ENCODE data around the gene CLEC3B.

The CLEC3B gene

DNA sequence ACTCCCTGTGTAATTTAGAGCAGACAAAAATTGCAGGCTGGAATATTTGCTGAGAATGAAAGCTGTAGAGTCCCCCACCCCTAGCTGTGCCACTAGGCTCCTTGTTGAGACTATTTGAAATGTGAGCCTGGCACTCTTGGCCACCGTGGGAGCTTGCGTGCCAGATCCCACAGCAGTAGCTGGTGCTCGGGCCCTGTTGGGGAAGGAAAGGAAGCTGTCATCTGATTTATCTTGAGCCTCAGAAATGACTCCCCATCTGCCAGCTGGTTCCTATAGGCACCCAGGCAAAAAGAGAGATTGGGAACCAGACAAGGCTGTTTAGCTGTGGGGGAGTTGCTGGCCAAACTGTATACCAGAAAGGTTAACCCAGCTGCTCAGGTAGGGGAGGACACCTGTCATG lies 23.4 kb upstream of the CLEC3B start:
- Histone ChIP-seq H3K18ac (ENCODE audit: low read length) (no peak overlapping the region), H3K4ac (ENCODE audit: low read length) (no peak overlapping the region), H2BK5ac (ENCODE audit: low read length) (no peak overlapping the region), H3K4me3 (ENCODE audit: low read length in 2 of 2) (no peak overlapping the region), H3K27ac (replicated peaks; ENCODE audit: low read length) (no peak overlapping the region), H3K9me3 (replicated peaks in 1 of 2; ENCODE audit: control insufficient read depth in 2 of 2, insufficient read depth in 1 of 2, low read depth in 1 of 2, low read length in 2 of 2) (peaks cover 12 to 24% of the 10 kb centered on the region in 2 donors), H3K4me2 (ENCODE audit: insufficient read depth, low read length, poor library complexity, severe bottlenecking) (no peak overlapping the region), H3K36me3 (replicated peaks in 1 of 2; ENCODE audit: control insufficient read depth in 2 of 2, insufficient read depth in 2 of 2, low read length in 2 of 2) (peaks cover 44 to 88% of the 10 kb centered on the region in 2 donors), H3K23ac (ENCODE audit: low read depth, low read length, poor library complexity) (no peak overlapping the region), H3K79me1 (ENCODE audit: low read depth, low read length) (peaks cover 4% of the 10 kb centered on the region), H4K91ac (ENCODE audit: low read depth, low read length, poor library complexity) (no peak overlapping the region), H2BK15ac (ENCODE audit: low read length) (no peak overlapping the region), H2BK12ac (ENCODE audit: low read length) (no peak overlapping the region), H3K27me3 (ENCODE audit: control insufficient read depth in 3 of 3, insufficient read depth in 3 of 3, low read depth in 1 of 3, low read length in 3 of 3) (no peaks in the 10 kb centered on the region), H4K8ac (ENCODE audit: low read depth, low read length) (no peak overlapping the region), H3K14ac (ENCODE audit: low read length) (no peak overlapping the region), H2BK120ac (ENCODE audit: low read depth, low read length) (no peak overlapping the region), H2AK5ac (ENCODE audit: low read depth, low read length) (no peak overlapping the region), H2AFZ (ENCODE audit: low read length) (no peak overlapping the region), H3K9ac (ENCODE audit: low read depth, low read length, poor library complexity) (peak overlapping the region; percentile 30), H3K4me1 (ENCODE audit: control insufficient read depth in 2 of 2, insufficient read depth in 1 of 2, low read depth in 1 of 2, low read length in 2 of 2) (no peaks in the 10 kb centered on the region)
- no peak for DNase-seq (ENCODE audit: low spot score)
- WGBS, 2 donors (ENCODE audit: extremely low coverage in 2 of 2, insufficient read length in 2 of 2, insufficient replicate concordance in 1 of 2), result no CpG with 5 or more reads among the region's 3 CpGs

DNA sequence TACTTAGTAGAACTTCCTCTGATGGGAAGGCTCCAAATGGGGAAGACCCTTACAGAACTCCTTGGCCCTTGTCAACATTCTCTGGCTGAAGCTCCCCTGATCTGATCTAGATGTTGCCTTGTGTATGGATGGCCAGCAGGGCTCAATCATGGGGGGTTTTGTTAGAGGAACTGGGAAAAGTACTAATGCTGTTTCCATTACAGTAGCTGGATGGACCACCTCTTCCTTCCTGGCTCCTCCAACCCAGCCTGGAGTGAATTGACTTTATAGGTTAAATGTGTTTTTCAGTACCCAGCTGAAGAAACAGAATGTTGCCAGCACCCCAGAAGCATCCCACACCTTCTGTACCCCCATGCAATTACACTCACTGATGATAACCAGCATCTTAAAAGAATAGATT lies 22.7 kb upstream of the CLEC3B start:
- no peak overlapping the region for H3K27ac ChIP-seq (replicated peaks; ENCODE audit: low read length)
- H3K14ac ChIP-seq (ENCODE audit: low read length), result no peak overlapping the region
- H3K9ac ChIP-seq (ENCODE audit: low read depth, low read length, poor library complexity), result no peak overlapping the region

DNA sequence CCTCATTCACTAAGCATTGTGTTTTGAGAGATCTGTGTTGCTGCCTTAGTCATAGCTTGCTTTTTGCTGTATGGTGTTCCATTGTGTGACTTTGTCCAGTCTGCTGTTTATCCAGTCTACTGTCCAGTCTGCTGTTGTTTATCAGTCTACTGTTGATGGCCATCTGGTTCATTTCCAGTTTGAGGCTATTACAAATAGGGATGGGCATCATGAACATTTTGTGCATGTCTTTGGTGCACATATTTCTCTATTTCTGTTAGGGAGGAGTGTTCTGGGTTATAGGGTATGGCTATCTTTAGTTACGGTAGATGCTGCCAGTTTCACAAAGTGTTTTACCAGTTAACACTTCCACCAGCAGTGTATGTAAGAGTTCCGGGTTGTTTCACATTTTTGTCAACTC lies 22.2 kb upstream of the CLEC3B start:
- Histone ChIP-seq H3K14ac (ENCODE audit: low read length) (no peak overlapping the region), H3K79me1 (ENCODE audit: low read depth, low read length) (peaks cover 4% of the 10 kb centered on the region), H3K4me1 (ENCODE audit: control insufficient read depth in 2 of 2, insufficient read depth in 1 of 2, low read depth in 1 of 2, low read length in 2 of 2) (no peaks in the 10 kb centered on the region), H2BK12ac (ENCODE audit: low read length) (no peak overlapping the region), H3K4ac (ENCODE audit: low read length) (no peak overlapping the region), H2BK120ac (ENCODE audit: low read depth, low read length) (no peak overlapping the region), H4K91ac (ENCODE audit: low read depth, low read length, poor library complexity) (no peak overlapping the region), H3K4me2 (ENCODE audit: insufficient read depth, low read length, poor library complexity, severe bottlenecking) (no peak overlapping the region), H2AK5ac (ENCODE audit: low read depth, low read length) (no peak overlapping the region), H2AFZ (ENCODE audit: low read length) (no peak overlapping the region), H3K9me3 (replicated peaks in 1 of 2; ENCODE audit: control insufficient read depth in 2 of 2, insufficient read depth in 1 of 2, low read depth in 1 of 2, low read length in 2 of 2) (peaks cover 12 to 24% of the 10 kb centered on the region in 2 donors), H3K4me3 (ENCODE audit: low read length in 2 of 2) (no peak overlapping the region), H3K9ac (ENCODE audit: low read depth, low read length, poor library complexity) (no peak overlapping the region), H3K27me3 (ENCODE audit: control insufficient read depth in 3 of 3, insufficient read depth in 3 of 3, low read depth in 1 of 3, low read length in 3 of 3) (no peaks in the 10 kb centered on the region), H3K18ac (ENCODE audit: low read length) (no peak overlapping the region), H2BK15ac (ENCODE audit: low read length) (no peak overlapping the region), H4K8ac (ENCODE audit: low read depth, low read length) (no peak overlapping the region), H3K23ac (ENCODE audit: low read depth, low read length, poor library complexity) (no peak overlapping the region), H3K27ac (replicated peaks; ENCODE audit: low read length) (no peak overlapping the region), H3K36me3 (replicated peaks in 1 of 2; ENCODE audit: control insufficient read depth in 2 of 2, insufficient read depth in 2 of 2, low read length in 2 of 2) (peaks cover 41 to 89% of the 10 kb centered on the region in 2 donors), H2BK5ac (ENCODE audit: low read length) (no peak overlapping the region)
- WGBS, 2 donors (ENCODE audit: extremely low coverage in 2 of 2, insufficient read length in 2 of 2, insufficient replicate concordance in 1 of 2), result no CpG with 5 or more reads among the region's 2 CpGs
- DNase-seq (ENCODE audit: low spot score), result no peak

More for the DNA sequence above, 22.7 kb upstream of the CLEC3B start:
- Histone ChIP-seq H3K4me2 (ENCODE audit: insufficient read depth, low read length, poor library complexity, severe bottlenecking) (no peak overlapping the region), H3K27me3 (ENCODE audit: control insufficient read depth in 3 of 3, insufficient read depth in 3 of 3, low read depth in 1 of 3, low read length in 3 of 3) (no peaks in the 10 kb centered on the region), H2BK15ac (ENCODE audit: low read length) (no peak overlapping the region), H3K23ac (ENCODE audit: low read depth, low read length, poor library complexity) (no peak overlapping the region), H3K9me3 (replicated peaks in 1 of 2; ENCODE audit: control insufficient read depth in 2 of 2, insufficient read depth in 1 of 2, low read depth in 1 of 2, low read length in 2 of 2) (peaks cover 12 to 24% of the 10 kb centered on the region in 2 donors), H3K18ac (ENCODE audit: low read length) (no peak overlapping the region), H3K79me1 (ENCODE audit: low read depth, low read length) (peaks cover 4% of the 10 kb centered on the region), H4K91ac (ENCODE audit: low read depth, low read length, poor library complexity) (no peak overlapping the region), H2AFZ (ENCODE audit: low read length) (no peak overlapping the region), H2BK12ac (ENCODE audit: low read length) (no peak overlapping the region), H4K8ac (ENCODE audit: low read depth, low read length) (no peak overlapping the region), H2BK5ac (ENCODE audit: low read length) (no peak overlapping the region), H3K4me1 (ENCODE audit: control insufficient read depth in 2 of 2, insufficient read depth in 1 of 2, low read depth in 1 of 2, low read length in 2 of 2) (no peaks in the 10 kb centered on the region), H3K4ac (ENCODE audit: low read length) (no peak overlapping the region), H2AK5ac (ENCODE audit: low read depth, low read length) (no peak overlapping the region), H2BK120ac (ENCODE audit: low read depth, low read length) (no peak overlapping the region), H3K4me3 (ENCODE audit: low read length in 2 of 2) (no peak overlapping the region), H3K36me3 (replicated peaks in 1 of 2; ENCODE audit: control insufficient read depth in 2 of 2, insufficient read depth in 2 of 2, low read length in 2 of 2) (peaks cover 44 to 89% of the 10 kb centered on the region in 2 donors)
- DNase-seq (ENCODE audit: low spot score), result no peak

DNA sequence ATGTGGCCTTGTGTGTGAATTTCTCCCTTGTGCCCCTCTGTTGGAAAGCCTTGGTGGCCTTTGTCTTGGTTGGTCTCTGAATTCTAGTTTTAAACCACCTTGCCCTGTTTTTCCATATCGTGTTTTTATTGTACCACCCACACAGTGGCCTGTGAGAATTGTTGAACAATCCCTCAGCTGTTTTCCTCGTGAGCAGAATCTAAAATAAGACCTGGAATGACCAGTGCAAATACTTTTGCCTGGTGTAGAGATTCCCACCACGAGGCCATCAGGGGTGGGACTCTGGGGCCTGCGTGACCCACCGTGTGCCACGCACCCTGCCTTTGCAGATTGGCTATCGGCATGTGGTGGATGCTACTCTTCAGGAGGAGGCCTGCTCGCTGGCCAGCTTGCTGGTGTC lies 19.0 kb upstream of the CLEC3B start:
- Histone ChIP-seq H3K9me3 (replicated peaks in 1 of 2; ENCODE audit: control insufficient read depth in 2 of 2, insufficient read depth in 1 of 2, low read depth in 1 of 2, low read length in 2 of 2) (peaks cover 12 to 24% of the 10 kb centered on the region in 2 donors), H2BK15ac (ENCODE audit: low read length) (no peak overlapping the region), H2BK5ac (ENCODE audit: low read length) (no peak overlapping the region), H3K9ac (ENCODE audit: low read depth, low read length, poor library complexity) (no peak overlapping the region), H4K8ac (ENCODE audit: low read depth, low read length) (no peak overlapping the region), H3K18ac (ENCODE audit: low read length) (no peak overlapping the region), H3K27ac (replicated peaks; ENCODE audit: low read length) (no peak overlapping the region), H2AFZ (ENCODE audit: low read length) (no peak overlapping the region), H2BK12ac (ENCODE audit: low read length) (no peak overlapping the region), H3K36me3 (replicated peaks in 1 of 2; ENCODE audit: control insufficient read depth in 2 of 2, insufficient read depth in 2 of 2, low read length in 2 of 2) (peaks cover 37 to 80% of the 10 kb centered on the region in 2 donors), H3K4me2 (ENCODE audit: insufficient read depth, low read length, poor library complexity, severe bottlenecking) (no peak overlapping the region), H3K14ac (ENCODE audit: low read length) (no peak overlapping the region), H3K23ac (ENCODE audit: low read depth, low read length, poor library complexity) (peak overlapping the region; percentile 69), H3K4ac (ENCODE audit: low read length) (no peak overlapping the region), H3K4me3 (ENCODE audit: low read length in 2 of 2) (peak overlapping the region in 1 of 2 donors; percentile 52), H3K4me1 (ENCODE audit: control insufficient read depth in 2 of 2, insufficient read depth in 1 of 2, low read depth in 1 of 2, low read length in 2 of 2) (no peaks in the 10 kb centered on the region), H2AK5ac (ENCODE audit: low read depth, low read length) (no peak overlapping the region), H3K27me3 (ENCODE audit: control insufficient read depth in 3 of 3, insufficient read depth in 3 of 3, low read depth in 1 of 3, low read length in 3 of 3) (no peaks in the 10 kb centered on the region), H2BK120ac (ENCODE audit: low read depth, low read length) (no peak overlapping the region), H4K91ac (ENCODE audit: low read depth, low read length, poor library complexity) (no peak overlapping the region), H3K79me1 (ENCODE audit: low read depth, low read length) (peaks cover 4% of the 10 kb centered on the region)
- WGBS, 2 donors (ENCODE audit: extremely low coverage in 2 of 2, insufficient read length in 2 of 2, insufficient replicate concordance in 1 of 2), result no CpG with 5 or more reads among the region's 8 CpGs
- no peak for DNase-seq (ENCODE audit: low spot score)
